GM12878 (cell line): Measurements from ENCODE around the gene BCKDHA. TPM values are rescaled to one million over a fixed set of nuclear protein-coding genes. Genes with fewer than 3 reads are reported as not detected.

ENCODE experiments used
- ATAC-seq: fragments of 200-7000 bp; cut with Tn5 transposase; 3 replicates; pipeline ENCODE4 v1.9.1; 2020; ENCODE audit warnings: mild to moderate bottlenecking, moderate library complexity
- BruUV-seq: library from RNA; stranded (reverse); fragments of 400-500 nt; replicated peaks from 2 replicates; lab custom pipeline; 2021; lab: Mats Ljungman, UMichigan
- CTCF ChIA-PET: fragments of 300-600 bp; sonication (Branson Sonifier 250); formaldehyde crosslinking; extraction: SDS; loops from one replicate; lab custom pipeline; 2021; ENCODE audit warnings: inconsistent platforms; lab: Yijun Ruan, JAX
- POLR2A ChIA-PET: fragments of 350-600 bp; formaldehyde crosslinking; extraction: SDS; loops from one replicate; lab custom pipeline; 2021; ENCODE audit warnings: inconsistent platforms; lab: Charles Lee
- RAD21 ChIA-PET: fragments of 300-600 bp; sonication (Branson Sonifier 250); formaldehyde crosslinking; loops from one replicate; lab custom pipeline; 2023; ENCODE audit warnings: antibody characterized with exemption; ENCODE audit not compliant: unreplicated experiment; lab: Charles Lee
- SMC1A ChIA-PET: fragments of 300-600 bp; sonication (Branson Sonifier 250); formaldehyde crosslinking; loops from one replicate; lab custom pipeline; 2023; ENCODE audit not compliant: unreplicated experiment, uncharacterized antibody; lab: Charles Lee
- DNase-seq: peaks from one replicate; pipeline ENCODE4 v3.0.0-alpha.2; 2011; ENCODE audit warnings: low read depth, low spot score
- FAIRE-seq: peaks from 3 replicates; lab custom pipeline; 2011; peaks lifted over from hg19 to GRCh38; lab: Jason Lieb, UNC
- H2AFZ ChIP-seq: 2 replicates; pipeline ENCODE4 v1.6.0; 2011; ENCODE audit warnings: low read depth, low read length, control low read depth; ENCODE audit not compliant: control insufficient read depth
- H3K27ac ChIP-seq: 2 replicates; pipeline ENCODE4 v1.5.1; 2011; ENCODE audit warnings: control low read depth; ENCODE audit not compliant: control insufficient read depth, insufficient read depth
- H3K27me3 ChIP-seq, 2 experiments: replicated peaks in 1 of 2; 2 replicates each; pipeline versions ENCODE4 v1.6.0 to v1.6.1; 2011; ENCODE audit warnings: low read length in 1 of 2; ENCODE audit not compliant: control insufficient read depth in 2 of 2, insufficient read depth in 2 of 2
- H3K36me3 ChIP-seq, 2 experiments: 2 replicates each; pipeline ENCODE4 v1.5.1; 2011; ENCODE audit warnings: low read length in 1 of 2; ENCODE audit not compliant: control insufficient read depth in 2 of 2, insufficient read depth in 2 of 2
- H3K4me1 ChIP-seq: 2 replicates; pipeline ENCODE4 v1.6.1; 2011; ENCODE audit warnings: mild to moderate bottlenecking, low read length, moderate library complexity, mixed read lengths; ENCODE audit not compliant: control insufficient read depth, insufficient read depth
- H3K4me2 ChIP-seq: 2 replicates; pipeline ENCODE4 v1.6.0; 2011; ENCODE audit warnings: control low read depth; ENCODE audit not compliant: control insufficient read depth, insufficient read depth
- H3K4me3 ChIP-seq: fragments of 200-600 bp; sonication (generic); 2 replicates; pipeline ENCODE4 v1.5.1; 2016
- H3K79me2 ChIP-seq: 2 replicates; pipeline ENCODE4 v1.6.0; 2011; ENCODE audit warnings: low read length; ENCODE audit not compliant: control insufficient read depth, insufficient read depth
- H3K9ac ChIP-seq: 2 replicates; pipeline ENCODE4 v1.8.0; 2011; ENCODE audit warnings: low read length, control low read depth, mixed read lengths; ENCODE audit not compliant: control insufficient read depth, insufficient read depth
- H3K9me3 ChIP-seq: replicated peaks from 3 replicates; pipeline ENCODE4 v1.5.1; 2011; ENCODE audit warnings: mild to moderate bottlenecking, low read length; ENCODE audit not compliant: control insufficient read depth, insufficient read depth
- H4K20me1 ChIP-seq: 2 replicates; pipeline ENCODE4 v1.6.0; 2011; ENCODE audit not compliant: control insufficient read depth, insufficient read depth
- ATF2 ChIP-seq: IDR thresholded peaks from 2 replicates; pipeline ENCODE4 v1.6.1; 2012; ENCODE audit warnings: low read length, inconsistent platforms
- BHLHE40 ChIP-seq, 2 experiments: fragments of 450-650 bp in 1 of 2; IDR thresholded peaks; 2 replicates each; pipeline ENCODE4 v1.6.1; 2011 to 2017; ENCODE audit warnings: low read depth in 2 of 2, borderline replicate concordance in 1 of 2, improper control_type of control experiment in 1 of 2, low read length in 1 of 2, mild to moderate bottlenecking in 1 of 2
- CHD1 ChIP-seq: IDR thresholded peaks from 2 replicates; pipeline ENCODE4 v1.6.1; 2012; ENCODE audit warnings: low read depth, low read length, improper control_type of control experiment
- CTCF ChIP-seq, 3 experiments: IDR thresholded peaks in 2 of 3; conservative IDR thresholded peaks in 1 of 3; 2 replicates each; pipeline ENCODE4 v1.5.1; 2011; ENCODE audit warnings: low read depth in 3 of 3, low read length in 3 of 3, mild to moderate bottlenecking in 3 of 3, control low read depth in 2 of 3, moderate library complexity in 2 of 3, inconsistent platforms in 1 of 3, mixed read lengths in 1 of 3; ENCODE audit not compliant: control insufficient read depth in 2 of 3, insufficient read depth in 1 of 3; ENCODE audit errors: extremely low read depth in 1 of 3
- ELK1 ChIP-seq: IDR thresholded peaks from 2 replicates; pipeline ENCODE4 v1.6.1; 2012; ENCODE audit warnings: low read depth, low read length, improper control_type of control experiment
- GATAD2B ChIP-seq: fragments of 450-650 bp; conservative IDR thresholded peaks from 2 replicates; pipeline ENCODE4 v1.6.1; 2017; ENCODE audit warnings: low read depth, mild to moderate bottlenecking, moderate library complexity
- HDAC2 ChIP-seq: fragments of 200-600 bp; sonication (generic); IDR thresholded peaks from 2 replicates; pipeline ENCODE4 v1.6.1; 2017
- MEF2B ChIP-seq: fragments of 450-650 bp; IDR thresholded peaks from 2 replicates; pipeline ENCODE4 v1.6.1; 2018; ENCODE audit warnings: mild to moderate bottlenecking, moderate library complexity; ENCODE audit not compliant: partially characterized antibody, poor library complexity, severe bottlenecking
- NBN ChIP-seq: fragments of 450-650 bp; IDR thresholded peaks from 2 replicates; pipeline ENCODE4 v1.6.1; 2016
- NKRF ChIP-seq: fragments of 450-650 bp; conservative IDR thresholded peaks from 2 replicates; pipeline ENCODE4 v1.6.1; 2017; ENCODE audit warnings: mild to moderate bottlenecking, moderate library complexity
- PKNOX1 ChIP-seq: fragments of 450-650 bp; IDR thresholded peaks from 2 replicates; pipeline ENCODE4 v1.6.1; 2016; ENCODE audit warnings: mild to moderate bottlenecking
- SMARCA5 ChIP-seq: fragments of 450-650 bp; IDR thresholded peaks from 2 replicates; pipeline ENCODE4 v1.6.1; 2017; ENCODE audit warnings: mild to moderate bottlenecking
- SREBF1 ChIP-seq: IDR thresholded peaks from 2 replicates; pipeline ENCODE4 v1.6.1; 2012; ENCODE audit warnings: mild to moderate bottlenecking, low read length
- ZBED1 ChIP-seq: IDR thresholded peaks from 2 replicates; pipeline ENCODE4 v1.6.1; 2016; ENCODE audit warnings: borderline replicate concordance
- WGBS: methylation state at CpG from one replicate; pipeline ENCODE4 v1.1.6; 2016; ENCODE audit warnings: low lambda C conversion rate; ENCODE audit not compliant: insufficient replicate concordance, insufficient coverage; ENCODE audit errors: missing lambda C conversion rate; 5-methylcytosine and 5-hydroxymethylcytosine counted together
- in situ Hi-C: fragments of 300-500 bp; cut with MboI; formaldehyde crosslinking; loops from 9 replicates; pipeline ENCODE4 v1.14.3; 2018; ENCODE audit warnings: mixed read lengths
- intact Hi-C: fragments of 100-400 bp; cut with micrococcal nuclease; formaldehyde crosslinking; loops from one replicate; pipeline ENCODE4 v1.14.2; 2022; ENCODE audit not compliant: unreplicated experiment
- polyA plus RNA-seq, 11 experiments: library from polyadenylated mRNA; depleted of rRNA in 4 of 11; unstranded in 6 of 11; stranded (reverse) in 5 of 11; fragments of >200 nt; fragmentation: Nextera tagmentation in 4 of 11; fragmentation: Illumina TruSeq in 1 of 11; extraction: Ambion mirVana in 4 of 11; extraction: Trizol in 1 of 11; gene quantifications; 1 replicate in 1 of 11; 2 replicates in 10 of 11; pipeline versions ENCODE4 v1.2.1 to v1.2.3, GENCODE V29; 2011 to 2016; ENCODE audit warnings: inconsistent platforms in 2 of 11, missing spikeins in 2 of 11, low read depth in 1 of 11
- total RNA-seq, 4 experiments: library from RNA; depleted of rRNA in 3 of 4; stranded (reverse); fragments of >200 nt in 3 of 4; fragmentation: Illumina TruSeq in 1 of 4; extraction: Trizol in 1 of 4; gene quantifications; 2 replicates each; pipeline versions ENCODE4 v1.2.1 to v1.2.3, GENCODE V29; 2013 to 2021

The BCKDHA gene
- total and polyA plus RNA-seq, 10 of the 15 experiments (the other 5 are each of a cell fraction or from before 2014, with no cell fraction given), result 9.9 to 107 (median 46.4) TPM

- 0 out of 4 replicates have a peak, but pooled peaks of 1 of the 2 experiments have one; percentile 10 for TF ChIP-seq BHLHE40 (IDR thresholded peaks at IDR 0.05; ENCODE audit: borderline replicate concordance in 1 of 2, low read depth in 2 of 2, low read length in 1 of 2)
- TF ChIP-seq NBN, result 0 out of 2 replicates have a peak, but pooled peaks have one; percentile 37
- TF ChIP-seq GATAD2B, result 0 out of 2 replicates have a peak, but pooled peaks have one; percentile 19
- TF ChIP-seq ATF2, result no peak
- TF ChIP-seq ELK1, result no peak
- 0 out of 2 replicates have a peak, but pooled peaks have one; percentile 21 for TF ChIP-seq PKNOX1
These were observed 29.7 kb upstream of the BCKDHA start (continued) for GRCh38 chr19:41367848-41368301.

- CTCF ChIA-PET, result interaction anchor here (0.8 to 1.8 kb wide), 2 partner anchors 26 to 29 kb away, joined by 3 to 7 read pairs; no protein-coding TSS in a partner anchor
- TF ChIP-seq SMARCA5, result no peak
- TF ChIP-seq SREBF1, result no peak
- TF ChIP-seq ZBED1, result no peak
- no peak for TF ChIP-seq HDAC2
- TF ChIP-seq CTCF (IDR thresholded peaks at IDR 0.05 in 2 of 3, conservative IDR thresholded peaks at IDR 0.05 in 1 of 3; ENCODE audit: control insufficient read depth in 2 of 3, extremely low read depth in 1 of 3, insufficient read depth in 1 of 3, low read depth in 3 of 3, low read length in 3 of 3), result no peak
- no peak for TF ChIP-seq NKRF
- TF ChIP-seq CHD1, result no peak
- no peak for TF ChIP-seq MEF2B
These were observed 27.8 kb upstream of the BCKDHA start for GRCh38 chr19:41369769-41370168.

More at GRCh38 chr19:41369769-41370168, 27.8 kb upstream of the BCKDHA start:
- Histone ChIP-seq H3K79me2 (peaks cover 15% of the 10 kb centered on the region), H4K20me1 (no peaks in the 10 kb centered on the region), H3K4me3 (no peak overlapping the region), H3K27ac (no peak overlapping the region), H3K4me2 (no peak overlapping the region), H3K27me3 (no peaks in the 10 kb centered on the region), H2AFZ (no peak overlapping the region), H3K4me1 (peaks cover 18% of the 10 kb centered on the region), H3K36me3 (no peaks in the 10 kb centered on the region), H3K9ac (no peak overlapping the region), H3K9me3 (no peaks in the 10 kb centered on the region)
- ChIA-PET SMC1A (interaction anchor here (1.6 kb wide), 1 partner anchor 39 kb away, joined by 3 read pairs; no protein-coding TSS in a partner anchor), POLR2A (interaction anchor here (1.2 kb wide), 1 partner anchor 10 kb away, joined by 6 read pairs; no protein-coding TSS in a partner anchor), RAD21 (no interaction called here)
- in situ Hi-C loops, result no loop called here
- no peak for ATAC-seq
- intact Hi-C loops, result no loop called here
- WGBS, result 95% methylated on average over 2 of the region's 2 CpGs
- no peak for FAIRE-seq
- no TSS peak for BruUV-seq
- DNase-seq, result no peak
